Muscle of back (tissue), 11 donors: Measurements from ENCODE around the gene MDN1. TPM values are rescaled to one million over a fixed set of nuclear protein-coding genes. Genes with fewer than 3 reads are reported as not detected.
A peak's percentile ranks its signal among the peaks of the same experiment; 100 is the strongest.
"Not testable (repeated sequence)": the region's sequence is repeated elsewhere in the genome, so short reads cannot be mapped to it uniquely, and the experiment has no call there.

Experiments used
- DNase-seq, 3 donors: peaks; one replicate each; pipeline versions ENCODE4 v3.0.0 to v3.0.0-alpha.2; 2013
- polyA plus RNA-seq, 10 donors: library from polyadenylated mRNA; unstranded; fragments of 120-200 nt; gene quantifications; one replicate each; pipeline ENCODE4 v1.2.1, GENCODE V29; 2013; ENCODE audit not compliant: insufficient read length in 10 of 10

The MDN1 gene
- polyA plus RNA-seq, 10 donors = 23.6 to 34.6 (median 30.7) TPM

DNA sequence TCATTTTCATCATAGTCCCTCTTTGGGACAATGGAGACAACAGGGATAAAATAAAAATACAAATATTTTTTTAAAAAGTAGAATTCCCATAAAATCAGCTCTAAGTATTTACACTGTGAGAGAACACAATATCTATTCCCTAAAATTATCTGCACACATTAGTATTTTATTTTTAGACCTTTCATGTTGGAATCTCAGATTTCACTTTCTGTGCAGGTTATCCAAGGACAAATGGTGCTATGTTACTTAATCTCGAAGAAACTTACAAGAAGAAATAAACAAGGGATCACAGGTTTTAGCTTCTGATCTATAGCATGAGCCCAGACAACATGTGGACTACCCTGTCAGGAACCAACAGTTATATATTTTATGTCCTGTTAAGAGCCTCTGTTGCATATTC lies 158.0 kb downstream of the MDN1 start:
- no peak for DNase-seq

DNA sequence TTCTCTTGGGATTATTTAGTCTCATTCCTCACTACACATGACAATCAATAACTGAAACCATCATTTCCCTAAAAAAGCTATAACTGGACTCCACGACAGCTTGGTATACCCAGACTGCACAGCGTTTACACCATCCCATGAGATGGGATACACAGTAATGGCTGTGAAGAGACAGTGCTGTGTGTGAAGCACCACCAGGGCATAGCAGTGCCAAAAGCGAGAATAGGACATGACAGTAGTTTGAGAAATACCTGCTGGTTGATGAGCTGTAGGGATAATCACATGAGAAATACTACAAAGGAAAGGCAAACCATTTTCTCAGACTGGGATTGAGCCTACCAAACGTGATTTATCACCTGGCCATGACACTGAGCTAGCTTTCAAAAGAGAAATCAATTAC lies 158.6 kb downstream of the MDN1 start:
- DNase-seq = no peak

GRCh38 chr6:89657445-89658158 lies 162.0 kb downstream of the MDN1 start:
- DNase-seq = no peak

- DNase-seq = no peak
Measured at GRCh38 chr6:89655122-89655521, 164.5 kb downstream of the MDN1 start.

DNA sequence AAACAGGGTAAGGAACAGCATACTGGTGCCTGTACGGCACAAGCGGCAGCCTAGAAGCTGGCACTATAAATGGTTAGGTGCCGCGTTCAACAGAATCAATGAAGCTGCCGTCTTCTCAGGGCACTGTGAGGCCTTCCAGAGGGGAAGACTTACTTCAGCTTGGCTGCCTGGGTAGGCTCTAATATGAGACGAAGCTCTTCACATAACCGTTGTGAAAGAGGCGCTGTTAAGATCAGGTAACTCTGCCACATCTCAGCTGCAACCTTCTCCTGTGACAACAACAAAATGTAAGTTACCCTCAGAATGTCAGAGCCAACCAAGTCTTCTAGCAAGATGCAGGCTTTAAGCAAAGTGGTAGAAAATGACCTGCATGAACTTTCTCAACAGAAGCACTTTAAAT lies 169.0 kb downstream of the MDN1 start:
- no peak for DNase-seq

DNA sequence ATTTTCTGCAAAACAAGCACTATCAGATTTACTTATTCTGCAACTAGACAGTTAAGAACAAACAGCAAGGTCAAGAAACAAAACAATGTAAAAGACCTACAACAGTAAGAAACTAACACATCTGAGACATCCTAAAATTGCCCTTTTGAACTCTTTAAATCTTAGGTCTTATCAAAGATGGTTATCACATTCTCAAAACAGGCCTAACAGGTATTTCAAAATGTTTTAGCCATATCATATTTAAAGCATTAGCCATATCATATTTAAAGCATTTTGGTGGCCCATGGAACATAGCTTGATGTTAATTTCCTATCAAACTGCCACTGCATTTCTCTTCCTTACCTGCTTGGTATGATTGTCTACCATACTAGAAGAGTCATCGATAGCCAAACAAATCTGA lies 169.9 kb downstream of the MDN1 start:
- no peak for DNase-seq

DNA sequence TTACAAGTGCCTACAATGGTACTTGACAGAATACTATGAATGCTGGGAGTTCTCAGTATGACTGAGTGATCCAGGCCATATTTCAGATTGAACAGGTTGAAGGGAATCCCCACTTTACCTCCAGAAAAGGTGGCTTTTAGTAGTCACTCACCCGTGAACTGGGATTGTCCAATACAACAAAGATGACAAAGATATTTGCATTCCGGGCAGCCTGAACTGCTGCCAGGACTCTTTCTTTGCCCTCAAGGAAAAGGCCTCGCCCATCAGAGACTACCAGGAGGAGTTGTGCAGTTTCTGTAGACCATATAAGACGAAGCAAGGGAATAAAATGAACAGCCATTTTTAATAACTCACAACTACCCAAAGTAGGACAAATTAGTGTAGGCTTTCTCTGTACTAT lies 174.7 kb downstream of the MDN1 start:
- DNase-seq = no peak

DNA sequence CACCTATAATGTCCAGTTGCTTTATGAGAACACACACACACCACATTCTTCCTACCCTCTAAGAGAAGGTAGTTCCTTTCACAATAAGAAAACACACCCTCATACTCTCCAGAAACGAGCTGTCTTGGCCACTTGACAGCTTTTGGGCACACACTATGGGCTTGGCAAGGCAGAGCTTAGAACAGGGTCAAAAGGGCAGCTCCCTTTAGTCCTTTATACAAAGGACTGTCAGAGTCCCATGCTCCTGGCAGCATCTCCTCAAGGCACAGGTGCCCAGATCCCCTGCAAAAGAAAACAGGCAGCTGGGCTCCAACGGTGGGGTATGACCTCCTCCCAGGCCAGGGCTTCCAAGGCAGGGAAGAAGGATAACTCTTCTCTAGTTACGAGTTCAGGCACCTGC lies 176.2 kb downstream of the MDN1 start:
- DNase-seq = no peak

- no peak for DNase-seq
Measured at GRCh38 chr6:89642956-89643355, 176.6 kb downstream of the MDN1 start.

- not testable (repeated sequence) for DNase-seq
Measured at GRCh38 chr6:89641581-89641980, 178.0 kb downstream of the MDN1 start.

DNA sequence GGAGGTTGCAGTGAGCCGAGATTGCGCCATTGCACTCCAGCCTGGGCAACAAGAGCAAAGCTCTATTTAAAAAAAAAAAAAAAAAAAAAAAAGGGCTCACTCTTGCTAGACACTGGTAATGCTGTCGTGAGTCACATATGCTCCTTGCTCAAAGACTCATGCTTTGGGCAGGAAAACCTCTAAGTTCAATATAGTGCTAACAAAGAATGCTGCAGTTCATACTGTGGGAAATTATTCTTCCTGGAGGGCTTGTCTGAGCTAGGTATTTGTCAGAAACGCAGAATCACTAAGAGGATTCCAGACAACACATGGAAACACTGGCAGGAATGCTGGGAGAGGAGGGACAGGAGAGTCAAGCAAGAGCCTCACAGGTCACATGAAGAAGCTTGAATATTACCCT lies 178.8 kb downstream of the MDN1 start:
- DNase-seq = peak in 1 of 3 donors; percentile 9

DNA sequence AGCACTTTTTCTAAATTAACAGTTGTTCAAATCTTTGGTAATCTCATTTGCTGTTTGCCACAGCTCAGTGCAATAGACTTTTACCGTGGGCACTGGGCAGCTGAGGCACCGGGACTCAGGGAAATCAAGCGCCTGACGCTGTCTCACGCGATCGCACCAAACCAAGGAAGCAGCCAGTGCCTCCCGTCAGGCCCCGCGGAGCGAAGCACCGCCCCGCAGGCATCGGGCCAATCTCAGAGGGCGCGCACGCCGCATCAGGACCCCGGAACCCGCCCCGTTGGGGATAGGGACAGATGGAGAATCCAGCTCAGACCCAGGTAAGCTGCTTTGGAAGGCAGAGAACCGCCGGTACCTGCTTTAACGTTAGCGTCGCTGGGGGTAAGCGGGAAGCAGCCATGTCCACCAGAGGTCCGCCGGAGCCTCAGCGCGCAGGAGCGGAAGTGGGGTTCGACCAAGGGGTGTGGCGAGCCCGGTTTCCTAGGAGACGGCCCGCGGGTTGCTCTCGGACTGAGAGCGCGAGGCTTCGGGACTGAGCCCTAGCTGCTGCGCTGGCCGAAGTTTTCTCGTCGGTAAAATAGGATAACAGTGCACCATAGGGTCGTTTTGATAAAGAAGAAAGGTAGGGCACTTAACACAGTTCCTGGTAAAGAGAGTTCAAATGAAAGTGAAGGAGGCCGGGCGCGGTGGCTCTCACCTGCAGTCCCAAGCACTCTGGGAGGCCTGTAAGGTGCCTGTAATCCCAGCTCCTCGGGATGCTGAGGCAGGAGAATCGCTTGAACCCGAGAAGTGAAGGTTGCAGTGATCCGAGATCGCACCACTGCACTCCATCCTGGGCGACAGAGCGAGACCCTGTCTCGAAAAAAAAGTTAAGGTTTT lies 181.0 kb downstream of the MDN1 start, which contains the start of gene LYRM2:
Gene LYRM2, minus strand, starts transcription at position 428 of the 876 bp plus-strand sequence. Its CDS starts 31 bp downstream, at position 397.
- DNase-seq = peak; percentile 94 to 99 (median 96)

DNA sequence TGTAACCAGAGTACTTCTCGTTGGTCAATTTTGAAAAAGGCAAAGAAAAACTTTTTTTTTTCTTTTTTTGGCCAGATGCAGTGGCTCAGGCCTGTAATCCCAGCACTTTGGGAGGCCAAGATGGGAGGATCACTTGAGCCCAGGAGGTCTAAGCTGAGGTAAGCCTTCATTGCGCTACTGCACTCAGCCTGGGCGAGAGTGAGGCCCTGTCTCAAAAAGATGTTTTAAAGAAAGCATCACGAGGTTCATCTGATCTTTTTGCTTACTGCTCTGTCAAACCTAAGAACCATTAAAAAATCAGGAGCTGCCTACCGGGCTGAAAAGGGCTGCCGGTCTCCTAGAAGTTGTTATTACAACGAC lies 181.7 kb downstream of the MDN1 start:
- DNase-seq = no peak

GRCh38 chr6:89636412-89636811 lies 183.2 kb downstream of the MDN1 start:
- not testable (repeated sequence) for DNase-seq

DNA sequence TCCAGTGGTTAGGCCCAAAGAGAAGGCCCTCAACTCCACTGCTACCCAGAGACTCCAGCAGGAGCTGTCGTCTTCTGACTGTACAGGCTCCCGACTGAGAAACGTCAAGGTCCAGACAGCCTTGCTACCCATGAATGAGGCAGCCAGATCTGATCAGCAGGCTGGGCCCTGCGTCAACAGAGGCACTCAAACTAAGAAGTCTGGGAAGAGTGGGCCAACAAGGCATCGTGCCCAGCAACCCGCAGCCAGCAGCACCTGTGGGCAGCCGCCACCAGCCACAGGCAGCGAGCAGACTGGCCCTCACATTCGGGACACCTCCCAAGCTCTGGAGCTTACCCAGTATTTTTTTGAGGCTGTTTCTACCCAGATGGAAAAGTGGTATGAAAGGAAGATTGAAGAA lies 189.1 kb downstream of the MDN1 start:
- DNase-seq = no peak

- no peak for DNase-seq
Measured at GRCh38 chr6:89623749-89624148, 195.8 kb downstream of the MDN1 start.

DNA sequence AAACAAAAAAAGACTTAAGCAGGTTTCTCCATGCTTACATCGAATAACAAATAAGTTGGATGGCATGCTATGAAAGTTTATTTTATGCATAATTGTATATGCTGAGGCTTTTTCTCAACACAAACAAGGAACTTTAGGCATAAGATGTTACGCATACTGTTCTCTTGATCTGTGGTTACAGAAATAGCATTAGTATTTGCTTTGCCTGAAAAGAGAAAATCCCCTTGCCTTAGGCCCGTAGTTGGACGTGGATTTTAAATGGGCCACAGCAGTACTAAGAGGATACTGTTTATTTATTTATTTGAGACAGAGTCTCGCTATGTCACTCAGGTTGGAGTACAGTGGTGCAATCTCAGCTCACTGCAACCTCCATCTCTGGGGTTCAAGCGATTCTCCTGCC lies 200.0 kb downstream of the MDN1 start:
- no peak for DNase-seq

DNA sequence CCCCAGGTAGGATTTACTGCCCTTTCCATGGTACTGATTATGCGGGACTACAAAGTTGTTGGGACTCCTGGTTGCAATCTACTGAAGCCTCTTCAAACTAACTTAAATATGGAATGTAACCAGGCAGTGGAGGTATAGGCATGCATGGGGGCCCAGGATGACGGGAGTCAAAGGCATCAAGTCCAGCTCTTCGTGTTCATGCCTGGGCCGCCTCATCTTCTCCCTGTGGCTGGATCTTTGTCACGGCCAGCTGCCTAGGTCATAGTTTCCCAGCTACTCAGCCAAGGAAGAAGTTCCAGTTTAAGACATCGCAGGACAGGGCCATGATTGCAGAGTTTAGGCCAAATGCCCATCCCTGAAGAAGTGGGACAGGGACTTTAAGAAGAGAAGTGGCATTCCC lies 201.6 kb downstream of the MDN1 start:
- DNase-seq = no peak

DNA sequence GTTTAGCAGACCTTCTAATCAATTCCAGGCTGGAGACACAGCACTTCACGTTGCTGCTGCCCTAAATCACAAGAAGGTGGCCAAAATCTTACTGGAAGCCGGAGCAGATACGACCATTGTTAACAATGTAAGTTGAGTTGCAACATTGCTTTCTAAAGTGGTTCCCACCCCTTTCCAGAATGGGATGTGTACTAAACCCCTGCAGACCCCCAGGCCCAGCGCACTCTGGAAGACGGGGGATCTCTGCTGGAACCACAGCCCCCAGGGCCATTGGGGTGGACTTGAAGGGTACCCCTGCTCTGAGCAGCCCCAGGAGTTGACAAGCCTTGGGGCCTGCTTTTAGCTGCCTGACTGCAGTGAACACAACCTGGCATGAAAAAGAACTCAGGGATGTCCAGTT lies 203.1 kb downstream of the MDN1 start:
- no peak for DNase-seq

DNA sequence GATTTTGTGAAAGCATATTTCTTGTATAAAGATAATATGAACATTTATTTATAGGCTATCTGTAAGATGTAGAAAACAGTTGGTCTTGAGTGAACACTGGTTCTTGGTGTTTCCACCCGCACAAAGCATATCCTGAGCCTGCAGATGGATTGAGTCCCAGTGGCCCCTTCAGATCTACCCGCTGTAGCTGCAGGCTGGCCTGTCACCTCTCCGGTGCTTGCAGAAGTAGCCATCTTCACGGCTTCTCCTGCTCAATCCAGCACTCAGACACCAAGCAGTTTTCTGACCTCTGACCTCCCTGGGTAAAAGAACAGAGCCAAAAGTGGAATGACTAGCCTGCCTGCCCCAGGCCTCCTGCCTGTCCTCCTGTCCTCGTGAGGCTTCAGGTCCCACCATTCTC lies 203.7 kb downstream of the MDN1 start:
- no peak for DNase-seq

DNA sequence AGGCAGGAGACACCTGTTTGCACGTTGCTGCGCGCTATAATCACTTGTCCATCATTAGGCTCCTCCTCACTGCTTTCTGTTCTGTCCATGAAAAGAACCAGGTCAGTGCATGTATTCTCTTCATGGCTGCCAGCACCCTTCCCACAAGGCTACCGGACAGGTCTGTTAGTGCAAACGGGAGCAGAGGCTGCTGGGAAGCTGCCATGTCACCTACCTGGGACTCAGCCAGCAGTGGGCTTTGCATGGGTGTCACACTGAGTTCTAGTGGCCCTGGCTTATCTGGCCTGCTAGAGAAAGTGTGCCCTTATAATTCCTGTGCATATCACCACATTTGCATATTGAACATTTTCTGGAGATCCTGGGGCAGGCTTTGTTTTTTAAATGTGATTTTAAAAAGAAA lies 205.8 kb downstream of the MDN1 start:
- DNase-seq = no peak

DNA sequence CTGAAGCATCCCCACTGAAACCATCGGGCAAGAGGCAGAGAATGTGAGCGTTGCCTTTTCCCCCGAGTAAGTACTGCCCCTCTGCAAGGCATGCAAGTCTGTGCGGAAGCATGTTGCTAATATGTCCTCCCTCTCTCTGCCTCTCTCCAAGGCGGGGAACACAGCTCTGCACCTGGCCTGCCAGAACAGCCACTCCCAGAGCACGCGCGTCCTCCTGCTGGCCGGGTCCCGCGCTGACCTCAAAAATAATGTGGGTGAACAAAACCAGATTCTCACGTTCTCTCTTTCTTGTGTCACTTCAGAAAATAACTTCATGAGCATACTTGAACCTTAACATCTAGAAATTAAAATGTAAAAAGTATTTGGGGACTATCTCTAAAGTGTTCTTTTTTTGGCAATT lies 207.5 kb downstream of the MDN1 start:
- DNase-seq = no peak

DNA sequence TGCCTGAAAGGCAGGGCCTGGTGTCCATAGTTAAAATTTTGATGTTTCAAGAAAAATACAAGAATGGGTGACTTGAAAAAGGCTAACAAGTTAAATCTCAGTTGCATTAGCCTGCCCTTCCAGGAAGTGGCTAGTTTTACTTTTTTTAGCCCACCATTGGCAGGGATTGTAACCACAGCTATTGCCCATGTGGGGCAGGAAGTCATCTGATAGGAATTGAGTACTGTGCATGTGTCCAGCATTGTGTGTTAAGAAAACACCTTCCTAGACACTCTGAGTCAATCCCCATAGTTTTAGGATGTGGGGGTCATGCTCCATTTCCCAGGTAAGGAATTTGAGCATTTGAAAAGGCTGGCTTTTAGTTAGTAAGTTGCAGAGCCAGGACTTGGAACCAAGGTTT lies 207.9 kb downstream of the MDN1 start:
- DNase-seq = no peak
